Airway epithelial cell (primary cell): ENCODE data around the gene SCNN1A. TPM values are rescaled to one million over a fixed set of nuclear protein-coding genes. Genes with fewer than 3 reads are reported as not detected.

Source experiments
- total RNA-seq: library from RNA; depleted of rRNA; stranded (reverse); fragments of >200 nt; gene quantifications from 2 replicates; pipeline ENCODE4 v1.2.3, GENCODE V29; 2015

The SCNN1A gene
- total RNA-seq = 88.7 and 91.7 TPM in 2 replicates

DNA sequence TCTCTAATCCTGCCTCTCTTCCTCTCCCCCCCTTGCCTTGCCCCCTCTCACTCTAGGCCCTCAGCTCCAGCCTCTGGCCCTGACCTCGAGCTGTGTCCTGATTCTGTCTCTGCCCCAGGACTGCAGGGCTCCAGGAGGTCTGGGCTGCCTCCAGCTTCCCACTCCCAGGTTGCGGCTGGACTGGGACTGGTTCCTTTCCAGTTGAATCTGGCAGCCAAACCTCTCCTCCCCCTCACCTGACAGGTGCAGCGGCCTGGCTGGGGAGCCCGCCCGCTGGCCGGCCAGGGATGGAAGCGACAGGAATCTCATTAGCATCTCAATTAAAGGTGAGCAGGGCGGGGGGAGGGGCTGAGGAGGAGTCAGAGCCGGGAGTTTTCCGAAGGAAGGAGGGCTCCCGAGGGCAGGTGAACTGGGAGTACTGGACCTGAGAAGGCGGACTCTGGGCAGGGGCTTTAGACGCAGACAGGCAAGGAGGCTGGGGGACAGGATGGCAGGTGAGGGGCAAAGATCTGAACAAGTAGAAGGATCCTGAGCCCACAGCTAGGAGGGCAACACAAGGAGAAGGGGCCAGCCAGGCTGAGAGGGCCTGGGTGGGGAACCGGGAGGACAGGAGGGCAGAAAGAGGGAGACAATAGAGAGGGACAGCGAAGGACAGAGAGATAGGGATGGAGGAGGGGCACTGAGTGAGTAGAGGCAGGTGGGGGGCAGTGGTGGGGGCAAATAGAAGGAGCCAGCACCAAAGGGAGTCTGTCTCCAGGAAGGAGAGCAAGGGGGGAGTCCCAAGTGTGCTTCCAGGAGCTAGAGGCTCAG is at the start of gene SCNN1A:
Gene SCNN1A, minus strand, starts transcription at position 295 of the 810 bp plus-strand sequence. CDS start 780 bp downstream, outside the sequence.

DNA sequence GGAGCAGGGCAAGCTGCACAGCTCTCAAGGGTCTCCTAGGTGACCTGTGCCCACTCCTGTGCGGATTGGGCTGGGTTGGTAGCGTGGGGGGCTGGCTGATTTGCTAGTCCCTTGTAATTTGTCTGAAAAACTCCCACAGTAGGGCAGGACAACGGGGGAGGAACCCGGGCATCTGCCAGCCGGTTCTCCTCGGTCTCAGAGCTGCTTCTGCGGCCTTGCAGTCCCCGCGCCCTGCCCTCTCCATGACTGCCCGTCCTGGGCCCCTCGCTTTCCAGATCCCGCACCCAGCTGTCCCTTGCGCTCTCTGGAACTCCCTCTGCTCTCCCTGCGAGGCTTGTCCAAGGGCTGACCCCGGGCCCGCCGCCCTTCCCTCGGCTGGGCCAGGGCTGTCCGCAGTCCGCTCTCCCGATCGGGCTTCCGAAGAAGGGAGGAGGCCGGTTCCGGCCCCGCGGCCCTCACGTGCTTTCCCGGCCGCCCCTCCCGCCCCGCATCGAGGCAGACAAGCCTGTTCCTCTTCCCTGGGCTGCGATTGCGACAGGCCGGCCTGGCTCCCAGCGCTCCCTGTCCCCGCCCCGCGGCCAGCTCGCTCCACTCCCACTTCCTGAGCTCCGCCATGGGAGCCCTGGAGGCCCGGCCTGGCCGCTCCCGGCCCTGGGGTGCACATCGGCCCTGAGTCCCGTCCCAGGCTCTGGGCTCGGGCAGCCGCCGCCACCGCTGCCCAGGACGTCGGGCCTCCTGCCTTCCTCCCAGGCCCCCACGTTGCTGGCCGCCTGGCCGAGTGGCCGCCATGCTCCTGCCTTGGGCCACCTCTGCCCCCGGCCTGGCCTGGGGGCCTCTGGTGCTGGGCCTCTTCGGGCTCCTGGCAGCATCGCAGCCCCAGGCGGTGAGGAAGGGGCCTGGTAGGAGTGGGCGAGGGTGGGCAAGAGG is 8.5 kb upstream of the SCNN1A start, which contains the start of gene LTBR:
Gene LTBR, plus strand, starts transcription at position 591 of the 927 bp plus-strand sequence. Its CDS starts 197 bp downstream, at position 788.

GRCh38 chr12:6341417-6342139 is 33.8 kb downstream of the SCNN1A start, which contains the start of gene TNFRSF1A:
Gene TNFRSF1A (minus strand): TSS chr12:6342076. CDS start chr12:6341814, 262 bp downstream.

Other genes starting within 250 kb of the SCNN1A start
- gene CD9, start 175.2 kb downstream of the SCNN1A start, total RNA-seq = 636 and 643 TPM in 2 replicates
- 21.9 and 24.0 TPM in 2 replicates for gene PLEKHG6, start 64.9 kb downstream of the SCNN1A start, total RNA-seq
- gene TNFRSF1A, start 33.5 kb downstream of the SCNN1A start, total RNA-seq = 149 and 283 TPM in 2 replicates
- 197 and 205 TPM in 2 replicates for gene LTBR, start 8.6 kb upstream of the SCNN1A start, total RNA-seq
- gene CD27, start 69.4 kb upstream of the SCNN1A start, total RNA-seq = not detected in 2 replicates
- 2.5 and 3.0 TPM in 2 replicates for gene TAPBPL, start 76.5 kb upstream of the SCNN1A start, total RNA-seq
- 1.8 and 2.9 TPM in 2 replicates for gene VAMP1, start 95.1 kb upstream of the SCNN1A start, total RNA-seq
- 116 and 153 TPM in 2 replicates for gene MRPL51, start 117.7 kb upstream of the SCNN1A start, total RNA-seq
- 87.6 and 120 TPM in 2 replicates for gene NCAPD2, start 118.5 kb upstream of the SCNN1A start, total RNA-seq
- gene GAPDH, start 159.0 kb upstream of the SCNN1A start, total RNA-seq = 8,018 and 11,435 TPM in 2 replicates
- gene IFFO1, start 180.5 kb upstream of the SCNN1A start, total RNA-seq = 1.8 and 3.3 TPM in 2 replicates
- 46.7 and 47.1 TPM in 2 replicates for gene NOP2, start 192.7 kb upstream of the SCNN1A start, total RNA-seq
- 180 and 243 TPM in 2 replicates for gene CHD4, start 231.8 kb upstream of the SCNN1A start, total RNA-seq